ENCODE data around the gene ABCC8. TPM values are rescaled to one million over a fixed set of nuclear protein-coding genes. Genes with fewer than 3 reads are reported as not detected.

Gene ABCC8
- total and polyA plus RNA-seq, 2 of the 8 experiments (the other 6 are each of a cell fraction or from before 2014, with no cell fraction given) = 3.7 to 4.9 TPM

- H2BK5ac ChIP-seq (ENCODE audit: low read depth, low read length) = no peak overlapping the region
- H3K56ac ChIP-seq (replicated peaks; ENCODE audit: insufficient read length, low read depth, low read length) = no peak overlapping the region
- no peak overlapping the region for H3K23ac ChIP-seq (ENCODE audit: insufficient read length)
- H3K79me2 ChIP-seq (ENCODE audit: control insufficient read depth in 1 of 2, insufficient read depth in 2 of 2, low read length in 2 of 2) = no peaks in the 10 kb centered on the region
- no peak overlapping the region for H3K14ac ChIP-seq (ENCODE audit: insufficient read length)
- 88% methylated on average over 7 of the region's 8 CpGs; no CpG with 5 or more reads in 1 of the 2 experiments for whole genome bisulfite sequencing, 2 experiments (ENCODE audit: extremely low coverage in 1 of 2, insufficient coverage in 1 of 2, insufficient read length in 1 of 2, insufficient replicate concordance in 2 of 2, low coverage in 1 of 2, low lambda C conversion rate in 2 of 2, missing lambda C conversion rate in 1 of 2)
- H3K4me3 ChIP-seq (ENCODE audit: extremely low read depth in 1 of 4, insufficient read depth in 2 of 4, low read depth in 3 of 4, low read length in 4 of 4) = no peak overlapping the region
- peaks cover 0 to 4% (median 3%) of the 10 kb centered on the region in 4 experiments; a peak in 3 of 7 replicates for H3K4me1 ChIP-seq (replicated peaks in 1 of 4; ENCODE audit: control insufficient read depth in 3 of 4, insufficient read depth in 4 of 4, low read length in 3 of 4)
- no peaks in the 10 kb centered on the region for H3K23me2 ChIP-seq (ENCODE audit: low read depth, low read length)
- CTCF ChIA-PET (ENCODE audit: partially characterized antibody) = interaction anchor here (0.9 to 38.8 kb wide), 10 partner anchors 10 to 98 kb away, joined by 4 to 1414 read pairs (median 10); no protein-coding TSS in a partner anchor
- no peak overlapping the region for H2BK15ac ChIP-seq (ENCODE audit: low read length)
- no peak overlapping the region for H2AFZ ChIP-seq (ENCODE audit: low read length)
- no peaks in the 10 kb centered on the region; a peak in 3 of 7 replicates for H3K27me3 ChIP-seq (replicated peaks in 1 of 4; ENCODE audit: control insufficient read depth in 3 of 4, extremely low read depth in 1 of 4, insufficient read depth in 3 of 4, low read length in 3 of 4)
- H2BK20ac ChIP-seq (ENCODE audit: low read length) = no peak overlapping the region
- no peak overlapping the region; the same call in 1 of the 2 replicates for H4K8ac ChIP-seq (ENCODE audit: extremely low read depth, insufficient read depth, low read length)
- no peak overlapping the region for H3K27ac ChIP-seq (ENCODE audit: low read depth, low read length)
- H3K9ac ChIP-seq (replicated peaks in 1 of 4; ENCODE audit: extremely low read depth in 1 of 4, low read depth in 3 of 4, low read length in 3 of 4) = no peak overlapping the region
- no peaks in the 10 kb centered on the region for H3K9me3 ChIP-seq (ENCODE audit: insufficient read depth in 2 of 2, low read depth in 1 of 2, low read length in 1 of 2)
- no peaks in the 10 kb centered on the region for H3K79me1 ChIP-seq (ENCODE audit: low read depth, low read length)
- no peak overlapping the region for H3K18ac ChIP-seq (ENCODE audit: extremely low read depth, low read length)
- no peak overlapping the region for H4K5ac ChIP-seq (ENCODE audit: insufficient read length, low read depth, low read length)
- no peak overlapping the region for H3K4me2 ChIP-seq (ENCODE audit: insufficient read depth in 1 of 2, low read depth in 2 of 2, low read length in 2 of 2)
- no peak overlapping the region for H4K91ac ChIP-seq (replicated peaks; ENCODE audit: insufficient read length, low read length)
- no peaks in the 10 kb centered on the region for H3K36me3 ChIP-seq (ENCODE audit: control insufficient read depth in 2 of 4, insufficient read depth in 4 of 4, low read length in 3 of 4)
- H3K4ac ChIP-seq (replicated peaks; ENCODE audit: insufficient read length, low read depth, low read length) = no peak overlapping the region
- POLR2A ChIA-PET (ENCODE audit: partially characterized antibody) = no interaction called here
- H2BK12ac ChIP-seq (ENCODE audit: low read depth, low read length) = no peak overlapping the region
- no peak overlapping the region for H2AK5ac ChIP-seq (ENCODE audit: low read depth, low read length)
- FAIRE-seq (no peak), DNase-seq (ENCODE audit: low read depth in 1 of 2, low spot score in 2 of 2) (no peak)
- TF ChIP-seq POLR2A (IDR thresholded peaks at IDR 0.05; ENCODE audit: control extremely low read depth in 1 of 2, low read depth in 2 of 2, low read length in 2 of 2) (no peak), NANOG (IDR thresholded peaks at IDR 0.05; ENCODE audit: insufficient read depth, low read depth, low read length, poor library complexity, severe bottlenecking) (no peak), NRF1 (IDR thresholded peaks at IDR 0.05; ENCODE audit: low read depth, low read length) (no peak), TCF12 (IDR thresholded peaks at IDR 0.05; ENCODE audit: low read depth, low read length) (no peak), CREB1 (IDR thresholded peaks at IDR 0.05) (no peak), SP1 (IDR thresholded peaks at IDR 0.05; ENCODE audit: low read depth, low read length) (no peak), RBBP5 (IDR thresholded peaks at IDR 0.05; ENCODE audit: borderline replicate concordance, low read depth, low read length) (no peak), RFX5 (IDR thresholded peaks at IDR 0.05; ENCODE audit: borderline replicate concordance, low read depth, low read length) (no peak)
- H2BK120ac ChIP-seq (replicated peaks; ENCODE audit: low read depth, low read length) = no peak overlapping the region
- H4K20me1 ChIP-seq (replicated peaks in 1 of 2; ENCODE audit: control insufficient read depth in 1 of 2, insufficient read depth in 2 of 2, low read length in 2 of 2) = no peaks in the 10 kb centered on the region
Measured at GRCh38 chr11:17414317-17414737, 62.3 kb downstream of the ABCC8 start.
